T-helper 9 cell (primary cell): Measurements from ENCODE around the gene ANO1.
"Not testable (repeated sequence)": the region's sequence is repeated elsewhere in the genome, so short reads cannot be mapped to it uniquely, and the experiment has no call there.

Experiments
- DNase-seq: peaks from one replicate; pipeline ENCODE4 v3.0.0-alpha.2; 2020

ANO1 gene

GRCh38 chr11:70193411-70194292 is 115.5 kb downstream of the ANO1 start:
- DNase-seq, result no peak

GRCh38 chr11:70194792-70195791 is 117.0 kb downstream of the ANO1 start:
- no peak for DNase-seq

GRCh38 chr11:70200212-70200844 is 122.2 kb downstream of the ANO1 start:
- DNase-seq, result no peak

- DNase-seq, result not testable (repeated sequence)
Measured at GRCh38 chr11:70201047-70201446, 122.9 kb downstream of the ANO1 start.

- no peak for DNase-seq
Measured at GRCh38 chr11:70201882-70202861, 124.1 kb downstream of the ANO1 start.

GRCh38 chr11:70202920-70203750 is 125.0 kb downstream of the ANO1 start, which contains the start of gene FADD:
Gene FADD (plus strand): TSS chr11:70203296. CDS start chr11:70203460, 164 bp downstream.
- peak; percentile 85 for DNase-seq

GRCh38 chr11:70203751-70204465 is 125.8 kb downstream of the ANO1 start:
- DNase-seq, result peak; percentile 89

- no peak for DNase-seq
Measured at GRCh38 chr11:70204466-70204799, 126.3 kb downstream of the ANO1 start.

GRCh38 chr11:70205049-70205725 is 127.1 kb downstream of the ANO1 start:
- DNase-seq, result no peak

GRCh38 chr11:70205766-70206165 is 127.6 kb downstream of the ANO1 start:
- DNase-seq, result no peak

- no peak for DNase-seq
Measured at GRCh38 chr11:70206226-70206981, 128.3 kb downstream of the ANO1 start.

- no peak for DNase-seq
Measured at GRCh38 chr11:70206982-70207376, 128.9 kb downstream of the ANO1 start.

GRCh38 chr11:70207531-70208131 is 129.5 kb downstream of the ANO1 start:
- DNase-seq, result no peak

GRCh38 chr11:70209391-70209912 is 131.3 kb downstream of the ANO1 start:
- no peak for DNase-seq

- DNase-seq, result no peak
Measured at GRCh38 chr11:70210051-70210501, 132.0 kb downstream of the ANO1 start.

- no peak for DNase-seq
Measured at GRCh38 chr11:70210530-70210929, 132.4 kb downstream of the ANO1 start.

GRCh38 chr11:70212227-70212811 is 134.2 kb downstream of the ANO1 start:
- no peak for DNase-seq
